Cardiac fibroblast (primary cell): Measurements from ENCODE around the gene BAIAP2L2.
"Not testable (repeated sequence)": the region's sequence is repeated elsewhere in the genome, so short reads cannot be mapped to it uniquely, and the experiment has no call there.

Source experiments
- DNase-seq, 2 donors: peaks; one replicate each; pipeline versions ENCODE4 v3.0.0 to v3.0.0-alpha.2; 2010; ENCODE audit warnings: low read depth in 2 of 2
- H3K4me3 ChIP-seq, 2 donors: replicated peaks in 1 of 2; 1 replicate in 1 of 2; 2 replicates in 1 of 2; pipeline ENCODE4 v1.5.1; 2011; ENCODE audit warnings: low read depth in 2 of 2, low read length in 2 of 2, mild to moderate bottlenecking in 2 of 2, moderate library complexity in 1 of 2
- CTCF ChIP-seq: IDR thresholded peaks from one replicate; pipeline ENCODE4 v1.5.1; 2011; ENCODE audit warnings: low read depth, mild to moderate bottlenecking, low read length, inconsistent platforms

The BAIAP2L2 gene

GRCh38 chr22:38080474-38080849 lies 30.0 kb downstream of the BAIAP2L2 start:
- no peak overlapping the region for H3K4me3 ChIP-seq
- no peak for DNase-seq
- no peak for TF ChIP-seq CTCF

GRCh38 chr22:38079804-38080203 lies 30.7 kb downstream of the BAIAP2L2 start:
- H3K4me3 ChIP-seq: no peak overlapping the region
- no peak for TF ChIP-seq CTCF
- DNase-seq: no peak

GRCh38 chr22:38079208-38079607 lies 31.3 kb downstream of the BAIAP2L2 start:
- not testable (repeated sequence) for DNase-seq, H3K4me3 ChIP-seq

GRCh38 chr22:38078046-38078840 lies 32.2 kb downstream of the BAIAP2L2 start:
- no peak for TF ChIP-seq CTCF
- H3K4me3 ChIP-seq: no peak overlapping the region
- DNase-seq: no peak

- no peak for DNase-seq
- no peak for TF ChIP-seq CTCF
- no peak overlapping the region for H3K4me3 ChIP-seq
Observed at GRCh38 chr22:38077595-38077994, 32.9 kb downstream of the BAIAP2L2 start.

GRCh38 chr22:38077096-38077495 lies 33.4 kb downstream of the BAIAP2L2 start:
- no peak for DNase-seq
- no peak overlapping the region for H3K4me3 ChIP-seq
- TF ChIP-seq CTCF: no peak

- TF ChIP-seq CTCF: no peak
- no peak overlapping the region for H3K4me3 ChIP-seq
- no peak for DNase-seq
Observed at GRCh38 chr22:38075961-38076360, 34.5 kb downstream of the BAIAP2L2 start.
